AG04450 (cell line): ENCODE data around the gene GRK3. TPM values are rescaled to one million over a fixed set of nuclear protein-coding genes. Genes with fewer than 3 reads are reported as not detected.

Experiments
- CTCF ChIA-PET: fragments of 300-600, 350-600 bp; formaldehyde crosslinking; extraction: SDS; loops from one replicate; lab custom pipeline; 2022; ENCODE audit warnings: antibody characterized with exemption, inconsistent platforms; lab: Charles Lee
- POLR2A ChIA-PET: fragments of 350-600 bp; formaldehyde crosslinking; extraction: SDS; loops from one replicate; lab custom pipeline; 2021; ENCODE audit warnings: antibody characterized with exemption, inconsistent platforms; lab: Yijun Ruan, JAX
- DNase-seq: peaks from one replicate; pipeline ENCODE4 v3.0.0-alpha.2; 2011; ENCODE audit warnings: low read depth, low spot score
- H3K27ac ChIP-seq: one replicate; pipeline ENCODE4 v1.5.1; 2012; ENCODE audit warnings: low read depth, low read length, control low read depth
- H3K27me3 ChIP-seq: one replicate; pipeline ENCODE4 v1.6.0; 2012; ENCODE audit warnings: low read length; ENCODE audit not compliant: control insufficient read depth, insufficient read depth
- H3K4me3 ChIP-seq: 2 replicates; pipeline ENCODE4 v1.5.1; 2011; ENCODE audit warnings: mild to moderate bottlenecking, low read depth, low read length, control low read depth
- H3K9me3 ChIP-seq: 2 replicates; pipeline ENCODE4 v1.5.1; 2012; ENCODE audit warnings: low read length; ENCODE audit not compliant: control insufficient read depth, insufficient read depth
- CTCF ChIP-seq: IDR thresholded peaks from 2 replicates; pipeline ENCODE4 v1.5.1; 2011; ENCODE audit warnings: low read depth, low read length, control low read depth, inconsistent platforms
- polyA plus RNA-seq: library from polyadenylated mRNA; depleted of rRNA; stranded (reverse); fragments of >200 nt; gene quantifications from 2 replicates; pipeline ENCODE4 v1.2.3, GENCODE V29; 2011

The GRK3 gene
- polyA plus RNA-seq, 1 experiment: 0.72 TPM

- ChIA-PET CTCF (interaction anchor here (1.2 to 1.5 kb wide), 2 partner anchors 10 to 12 kb away, joined by 3 to 6 read pairs; no protein-coding TSS in a partner anchor), POLR2A (no interaction called here)
- TF ChIP-seq CTCF: no peak
- Histone ChIP-seq H3K27ac (no peak overlapping the region), H3K4me3 (no peak overlapping the region), H3K9me3 (peaks cover 41% of the 10 kb centered on the region), H3K27me3 (no peaks in the 10 kb centered on the region)
- no peak for DNase-seq
These were observed 196.5 kb downstream of the GRK3 start for GRCh38 chr22:25760848-25761595.

- no peak for TF ChIP-seq CTCF
- no peak overlapping the region for H3K4me3 ChIP-seq
- no peaks in the 10 kb centered on the region for H3K27me3 ChIP-seq
- peaks cover 50% of the 10 kb centered on the region for H3K9me3 ChIP-seq
- DNase-seq: no peak
- CTCF ChIA-PET: interaction anchor here (1.1 kb wide), 1 partner anchor 11 kb away, joined by 11 read pairs; no protein-coding TSS in a partner anchor
- POLR2A ChIA-PET: no interaction called here
- no peak overlapping the region for H3K27ac ChIP-seq
These were observed 197.7 kb downstream of the GRK3 start for GRCh38 chr22:25762147-25762546.

GRCh38 chr22:25763239-25763777, 198.8 kb downstream of the GRK3 start:
- Histone ChIP-seq H3K27ac (no peak overlapping the region), H3K9me3 (peaks cover 52% of the 10 kb centered on the region), H3K4me3 (no peak overlapping the region), H3K27me3 (no peaks in the 10 kb centered on the region)
- DNase-seq: no peak
- CTCF ChIA-PET: no interaction called here
- no peak for TF ChIP-seq CTCF
- POLR2A ChIA-PET: no interaction called here

GRCh38 chr22:25764270-25765015, 200.0 kb downstream of the GRK3 start:
- Histone ChIP-seq H3K27ac (no peak overlapping the region), H3K4me3 (no peak overlapping the region), H3K9me3 (peaks cover 62% of the 10 kb centered on the region), H3K27me3 (no peaks in the 10 kb centered on the region)
- DNase-seq: no peak
- CTCF ChIA-PET: interaction anchor here (0.8 kb wide), 1 partner anchor 8 kb away, joined by 4 read pairs; no protein-coding TSS in a partner anchor
- POLR2A ChIA-PET: no interaction called here
- no peak for TF ChIP-seq CTCF

GRCh38 chr22:25765016-25765367, 200.5 kb downstream of the GRK3 start:
- no peak overlapping the region for H3K4me3 ChIP-seq
- ChIA-PET CTCF (no interaction called here), POLR2A (no interaction called here)
- H3K27ac ChIP-seq: no peak overlapping the region
- TF ChIP-seq CTCF: no peak
- H3K9me3 ChIP-seq: peaks cover 65% of the 10 kb centered on the region
- no peak for DNase-seq
- no peaks in the 10 kb centered on the region for H3K27me3 ChIP-seq
